ENCODE measurements around the gene BLMH. TPM values are rescaled to one million over a fixed set of nuclear protein-coding genes. Genes with fewer than 3 reads are reported as not detected.

Gene BLMH
- total RNA-seq, 1 experiment from 2014 or later = 51.2 TPM

DNA sequence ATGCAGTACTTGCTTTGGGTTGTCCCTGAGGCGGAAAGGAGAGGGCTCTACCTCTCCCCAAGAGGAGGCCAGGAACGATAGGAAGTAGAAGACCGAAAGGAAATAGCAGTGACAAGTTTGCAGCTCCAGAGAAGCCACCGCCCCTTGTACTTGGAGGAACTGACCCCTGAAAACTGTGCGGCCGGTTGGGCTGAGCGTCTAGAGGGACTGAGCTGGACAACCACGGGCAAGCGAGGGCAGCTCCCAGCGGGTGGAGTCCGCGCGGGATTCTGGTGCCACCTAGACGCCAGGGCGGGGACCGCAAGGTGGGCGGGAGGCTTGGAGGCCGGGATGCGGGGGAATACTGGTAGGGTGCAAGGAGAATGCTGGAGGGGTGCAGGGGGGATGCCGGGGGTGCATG is 55.0 kb downstream of the BLMH start:
- POLR2A ChIA-PET = no interaction called here
- CTCF ChIA-PET = interaction anchor here (0.6 to 2.8 kb wide), 8 partner anchors 11 to 633 kb away, joined by 3 to 30 read pairs (median 4); no protein-coding TSS in a partner anchor

More for the DNA sequence above, 55.0 kb downstream of the BLMH start:
- RAD21 ChIA-PET (ENCODE audit: low non-redundant PET in 1 of 2, low total read pairs in 2 of 2, uncharacterized antibody in 2 of 2, unreplicated experiment in 2 of 2) = interaction anchor here in 1 of 2 experiments (0.8 kb wide), 1 partner anchor 111 kb away, joined by 3 read pairs; no protein-coding TSS in a partner anchor
- Histone ChIP-seq H3K9ac (ENCODE audit: low read length) (no peak overlapping the region), H3K4me3 (replicated peaks in 1 of 2; ENCODE audit: low read depth in 1 of 2, low read length in 2 of 2) (no peak overlapping the region), H3K4me1 (ENCODE audit: control insufficient read depth in 1 of 2, insufficient read depth in 2 of 2, low read length in 2 of 2) (peaks cover 0 to 3% of the 10 kb centered on the region in 2 experiments; a peak in 1 of 4 replicates), H3K4me2 (ENCODE audit: low read length) (peak overlapping the region; percentile 56), H3K9me3 (ENCODE audit: control insufficient read depth in 1 of 2, insufficient read depth in 1 of 2, low read depth in 1 of 2, low read length in 2 of 2) (peaks cover 0 to 3% of the 10 kb centered on the region in 2 experiments; a peak in 1 of 4 replicates), H2AFZ (ENCODE audit: low read depth, low read length, poor library complexity, severe bottlenecking) (peak overlapping the region; percentile 89), H3K27me3 (ENCODE audit: insufficient read depth, low read length) (peaks cover 24% of the 10 kb centered on the region; the same call in 1 of the 2 replicates), H3K27ac (ENCODE audit: low read depth, low read length) (no peak overlapping the region), H3K79me2 (ENCODE audit: insufficient read depth, low read length) (no peaks in the 10 kb centered on the region), H3K9me2 (ENCODE audit: insufficient read depth) (no peaks in the 10 kb centered on the region), H4K20me1 (ENCODE audit: insufficient read depth) (no peaks in the 10 kb centered on the region), H3K36me3 (ENCODE audit: control insufficient read depth in 1 of 2, insufficient read depth in 2 of 2, low read length in 2 of 2) (no peaks in the 10 kb centered on the region)
- DNase-seq (ENCODE audit: low read depth, low spot score) (peak; percentile 7), ATAC-seq (peak; percentile 99)
- intact Hi-C loops (cut with micrococcal nuclease) = loop anchor here (1.0 kb wide), 1 partner anchor 132 kb away; no protein-coding TSS in a partner anchor
- TF ChIP-seq, protein P1, sequence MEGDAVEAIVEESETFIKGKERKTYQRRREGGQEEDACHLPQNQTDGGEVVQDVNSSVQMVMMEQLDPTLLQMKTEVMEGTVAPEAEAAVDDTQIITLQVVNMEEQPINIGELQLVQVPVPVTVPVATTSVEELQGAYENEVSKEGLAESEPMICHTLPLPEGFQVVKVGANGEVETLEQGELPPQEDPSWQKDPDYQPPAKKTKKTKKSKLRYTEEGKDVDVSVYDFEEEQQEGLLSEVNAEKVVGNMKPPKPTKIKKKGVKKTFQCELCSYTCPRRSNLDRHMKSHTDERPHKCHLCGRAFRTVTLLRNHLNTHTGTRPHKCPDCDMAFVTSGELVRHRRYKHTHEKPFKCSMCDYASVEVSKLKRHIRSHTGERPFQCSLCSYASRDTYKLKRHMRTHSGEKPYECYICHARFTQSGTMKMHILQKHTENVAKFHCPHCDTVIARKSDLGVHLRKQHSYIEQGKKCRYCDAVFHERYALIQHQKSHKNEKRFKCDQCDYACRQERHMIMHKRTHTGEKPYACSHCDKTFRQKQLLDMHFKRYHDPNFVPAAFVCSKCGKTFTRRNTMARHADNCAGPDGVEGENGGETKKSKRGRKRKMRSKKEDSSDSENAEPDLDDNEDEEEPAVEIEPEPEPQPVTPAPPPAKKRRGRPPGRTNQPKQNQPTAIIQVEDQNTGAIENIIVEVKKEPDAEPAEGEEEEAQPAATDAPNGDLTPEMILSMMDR (IDR thresholded peaks at IDR 0.05 in 2 of 3, conservative IDR thresholded peaks at IDR 0.05 in 1 of 3; ENCODE audit: borderline replicate concordance in 1 of 3, insufficient read depth in 1 of 3, low read depth in 2 of 3, low read length in 2 of 3) = peak; percentile 49 to 59 (median 56); a peak in 5 of 6 replicates
- TF ChIP-seq EZH2phosphoT487 (IDR thresholded peaks at IDR 0.05; ENCODE audit: borderline replicate concordance) (no peak), SRF (IDR thresholded peaks at IDR 0.05; ENCODE audit: low read depth) (no peak), ELF1 (IDR thresholded peaks at IDR 0.05; ENCODE audit: borderline replicate concordance, low read depth) (no peak), SP1 (IDR thresholded peaks at IDR 0.05; ENCODE audit: low read depth) (no peak), POLR2AphosphoS5 (IDR thresholded peaks at IDR 0.05; ENCODE audit: low read depth, low read length) (no peak), RAD21 (IDR thresholded peaks at IDR 0.05; ENCODE audit: low read depth) (peak; percentile 78)
- TF ChIP-seq, protein P2, sequence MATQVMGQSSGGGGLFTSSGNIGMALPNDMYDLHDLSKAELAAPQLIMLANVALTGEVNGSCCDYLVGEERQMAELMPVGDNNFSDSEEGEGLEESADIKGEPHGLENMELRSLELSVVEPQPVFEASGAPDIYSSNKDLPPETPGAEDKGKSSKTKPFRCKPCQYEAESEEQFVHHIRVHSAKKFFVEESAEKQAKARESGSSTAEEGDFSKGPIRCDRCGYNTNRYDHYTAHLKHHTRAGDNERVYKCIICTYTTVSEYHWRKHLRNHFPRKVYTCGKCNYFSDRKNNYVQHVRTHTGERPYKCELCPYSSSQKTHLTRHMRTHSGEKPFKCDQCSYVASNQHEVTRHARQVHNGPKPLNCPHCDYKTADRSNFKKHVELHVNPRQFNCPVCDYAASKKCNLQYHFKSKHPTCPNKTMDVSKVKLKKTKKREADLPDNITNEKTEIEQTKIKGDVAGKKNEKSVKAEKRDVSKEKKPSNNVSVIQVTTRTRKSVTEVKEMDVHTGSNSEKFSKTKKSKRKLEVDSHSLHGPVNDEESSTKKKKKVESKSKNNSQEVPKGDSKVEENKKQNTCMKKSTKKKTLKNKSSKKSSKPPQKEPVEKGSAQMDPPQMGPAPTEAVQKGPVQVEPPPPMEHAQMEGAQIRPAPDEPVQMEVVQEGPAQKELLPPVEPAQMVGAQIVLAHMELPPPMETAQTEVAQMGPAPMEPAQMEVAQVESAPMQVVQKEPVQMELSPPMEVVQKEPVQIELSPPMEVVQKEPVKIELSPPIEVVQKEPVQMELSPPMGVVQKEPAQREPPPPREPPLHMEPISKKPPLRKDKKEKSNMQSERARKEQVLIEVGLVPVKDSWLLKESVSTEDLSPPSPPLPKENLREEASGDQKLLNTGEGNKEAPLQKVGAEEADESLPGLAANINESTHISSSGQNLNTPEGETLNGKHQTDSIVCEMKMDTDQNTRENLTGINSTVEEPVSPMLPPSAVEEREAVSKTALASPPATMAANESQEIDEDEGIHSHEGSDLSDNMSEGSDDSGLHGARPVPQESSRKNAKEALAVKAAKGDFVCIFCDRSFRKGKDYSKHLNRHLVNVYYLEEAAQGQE (IDR thresholded peaks at IDR 0.05; ENCODE audit: low read depth) = no peak
- no TSS peak for BruUV-seq (replicated peaks)
